DMS153 treated with DMSO at 0.1 percent for 48 hours (cell line): ENCODE measurements around the gene LRRN1.
"Not testable (repeated sequence)": the region's sequence is repeated elsewhere in the genome, so short reads cannot be mapped to it uniquely, and the experiment has no call there.

Experiments
- DNase-seq: peaks from one replicate; lab custom pipeline; 2025; ENCODE audit not compliant: unreplicated experiment; lab: John Stamatoyannopoulos, UW

Gene LRRN1

GRCh38 chr3:3806856-3807255 lies 7.6 kb downstream of the LRRN1 start:
- no peak for DNase-seq

GRCh38 chr3:3813013-3813412 lies 13.8 kb downstream of the LRRN1 start:
- DNase-seq = no peak

GRCh38 chr3:3815206-3815605 lies 16.0 kb downstream of the LRRN1 start:
- DNase-seq = no peak

GRCh38 chr3:3816034-3816433 lies 16.8 kb downstream of the LRRN1 start:
- no peak for DNase-seq

- no peak for DNase-seq
These were observed 18.6 kb downstream of the LRRN1 start for GRCh38 chr3:3817865-3818264.

GRCh38 chr3:3821777-3822176 lies 22.5 kb downstream of the LRRN1 start:
- no peak for DNase-seq

GRCh38 chr3:3825035-3825434 lies 25.8 kb downstream of the LRRN1 start:
- DNase-seq = no peak

GRCh38 chr3:3826521-3826920 lies 27.3 kb downstream of the LRRN1 start:
- no peak for DNase-seq

GRCh38 chr3:3827111-3827510 lies 27.9 kb downstream of the LRRN1 start:
- DNase-seq = no peak

- DNase-seq = not testable (repeated sequence)
These were observed 29.2 kb downstream of the LRRN1 start for GRCh38 chr3:3828417-3828816.

GRCh38 chr3:3836845-3837244 lies 37.6 kb downstream of the LRRN1 start:
- no peak for DNase-seq

- no peak for DNase-seq
These were observed 43.1 kb downstream of the LRRN1 start for GRCh38 chr3:3842356-3842755.

GRCh38 chr3:3847994-3848922 lies 49.0 kb downstream of the LRRN1 start:
- DNase-seq = no peak

- no peak for DNase-seq
These were observed 49.7 kb downstream of the LRRN1 start for GRCh38 chr3:3848923-3849275.

GRCh38 chr3:3851621-3852323 lies 52.5 kb downstream of the LRRN1 start:
- DNase-seq = no peak

- no peak for DNase-seq
These were observed 54.3 kb downstream of the LRRN1 start for GRCh38 chr3:3853544-3853943.

GRCh38 chr3:3855056-3855455 lies 55.8 kb downstream of the LRRN1 start:
- DNase-seq = no peak

- no peak for DNase-seq
These were observed 61.0 kb downstream of the LRRN1 start for GRCh38 chr3:3860235-3860634.

GRCh38 chr3:3862534-3862933 lies 63.3 kb downstream of the LRRN1 start:
- DNase-seq = no peak

GRCh38 chr3:3875491-3875890 lies 76.3 kb downstream of the LRRN1 start:
- DNase-seq = no peak

GRCh38 chr3:3881050-3881449 lies 81.8 kb downstream of the LRRN1 start:
- no peak for DNase-seq

GRCh38 chr3:3887311-3887710 lies 88.1 kb downstream of the LRRN1 start:
- not testable (repeated sequence) for DNase-seq
